Stomach (tissue), 9 donors: ENCODE measurements around the gene CPNE9. TPM values are rescaled to one million over a fixed set of nuclear protein-coding genes. Genes with fewer than 3 reads are reported as not detected.

ENCODE experiments used
- DNase-seq, 2 donors: peaks; one replicate each; pipeline versions ENCODE4 v3.0.0 to v3.0.0-alpha.2; 2013 to 2019
- H3K27ac ChIP-seq, 5 donors: fragments of 200-600 bp in 4 of 5; sonication (generic) in 4 of 5; one replicate each; pipeline ENCODE4 v1.5.1; 2013 to 2019; ENCODE audit warnings: mild to moderate bottlenecking in 1 of 5, moderate library complexity in 1 of 5
- H3K27me3 ChIP-seq, 3 donors: fragments of 200-600 bp; sonication (generic); one replicate each; pipeline ENCODE4 v1.5.1; 2017 to 2019; ENCODE audit warnings: mixed run types in 1 of 3
- H3K36me3 ChIP-seq, 4 donors: fragments of 200-600 bp; sonication (generic); 1 replicate in 3 of 4; 2 replicates in 1 of 4; pipeline ENCODE4 v1.5.1; 2016 to 2019
- H3K4me1 ChIP-seq, 4 donors: fragments of 200-600 bp; sonication (generic); one replicate each; pipeline ENCODE4 v1.5.1; 2016 to 2019
- H3K4me3 ChIP-seq, 4 donors: fragments of 200-600 bp; sonication (generic) in 3 of 4; one replicate each; pipeline ENCODE4 v1.5.1; 2016 to 2019; ENCODE audit warnings: mild to moderate bottlenecking in 1 of 4
- H3K9me3 ChIP-seq, 4 donors: fragments of 200-600 bp; sonication (generic); one replicate each; pipeline ENCODE4 v1.5.1; 2016 to 2019
- EP300 ChIP-seq: sonication (generic); formaldehyde crosslinking; IDR thresholded peaks from one replicate; pipeline ENCODE4 v1.6.1; 2017; ENCODE audit warnings: antibody characterized with exemption
- POLR2A ChIP-seq, 4 donors: fragments of 450-650 bp; IDR thresholded peaks; one replicate each; pipeline ENCODE4 v1.6.1; 2016; ENCODE audit warnings: antibody characterized with exemption in 4 of 4, control low read depth in 2 of 4, mild to moderate bottlenecking in 1 of 4, moderate library complexity in 1 of 4
- POLR2AphosphoS5 ChIP-seq, 3 donors: sonication (generic); formaldehyde crosslinking; IDR thresholded peaks; one replicate each; pipeline ENCODE4 v1.6.1; 2016; ENCODE audit warnings: antibody characterized with exemption in 3 of 3
- WGBS, 5 donors: extraction: QIAGEN DNeasy Blood & Tissue Kit in 3 of 5; methylation state at CpG; one replicate each; pipeline versions ENCODE4 v1.1.5 to v1.1.7; 2013 to 2018; 5-methylcytosine and 5-hydroxymethylcytosine counted together
- intact Hi-C: fragments of 100-400 bp; cut with DNase I; formaldehyde crosslinking; loops from one replicate; pipeline ENCODE4 v1.15.1; 2023; ENCODE audit warnings: low total_unique reads
- polyA plus RNA-seq, 3 donors: library from polyadenylated mRNA; stranded (reverse); fragments of 200-250 nt; gene quantifications; one replicate each; pipeline ENCODE4 v1.2.3, GENCODE V29; 2013
- total RNA-seq, 5 donors: library from RNA; depleted of rRNA; stranded (reverse); fragments of >200 nt; gene quantifications; one replicate each; pipeline versions ENCODE4 v1.1.0 to v1.2.3, GENCODE V29; 2014 to 2016
- TF ChIP-seq, protein P1 (sequence below), 7 experiments: fragments of 450-650 bp in 4 of 7; fragments of 200-600 bp in 3 of 7; sonication (generic) in 3 of 7; IDR thresholded peaks; one replicate each; pipeline ENCODE4 v1.5.1; 2016 to 2019; ENCODE audit warnings: antibody characterized with exemption in 7 of 7, control low read depth in 2 of 7, mild to moderate bottlenecking in 1 of 7
- donor health status: healthy with polysubstance abuse.
- donor health status: Bipolar disorder and iron deficiency.
- donor health status: healthy.

The CPNE9 gene
- total and polyA plus RNA-seq, 8 donors = 0.10 to 0.19 TPM; not detected in 6

GRCh38 chr3:9778143-9779074 lies 74.8 kb downstream of the CPNE9 start:
- TF ChIP-seq EP300 = no peak
- TF ChIP-seq POLR2A (IDR thresholded peaks at IDR 0.05) = no peak
- no peak for TF ChIP-seq POLR2AphosphoS5 (IDR thresholded peaks at IDR 0.05)
- TF ChIP-seq, protein P1, sequence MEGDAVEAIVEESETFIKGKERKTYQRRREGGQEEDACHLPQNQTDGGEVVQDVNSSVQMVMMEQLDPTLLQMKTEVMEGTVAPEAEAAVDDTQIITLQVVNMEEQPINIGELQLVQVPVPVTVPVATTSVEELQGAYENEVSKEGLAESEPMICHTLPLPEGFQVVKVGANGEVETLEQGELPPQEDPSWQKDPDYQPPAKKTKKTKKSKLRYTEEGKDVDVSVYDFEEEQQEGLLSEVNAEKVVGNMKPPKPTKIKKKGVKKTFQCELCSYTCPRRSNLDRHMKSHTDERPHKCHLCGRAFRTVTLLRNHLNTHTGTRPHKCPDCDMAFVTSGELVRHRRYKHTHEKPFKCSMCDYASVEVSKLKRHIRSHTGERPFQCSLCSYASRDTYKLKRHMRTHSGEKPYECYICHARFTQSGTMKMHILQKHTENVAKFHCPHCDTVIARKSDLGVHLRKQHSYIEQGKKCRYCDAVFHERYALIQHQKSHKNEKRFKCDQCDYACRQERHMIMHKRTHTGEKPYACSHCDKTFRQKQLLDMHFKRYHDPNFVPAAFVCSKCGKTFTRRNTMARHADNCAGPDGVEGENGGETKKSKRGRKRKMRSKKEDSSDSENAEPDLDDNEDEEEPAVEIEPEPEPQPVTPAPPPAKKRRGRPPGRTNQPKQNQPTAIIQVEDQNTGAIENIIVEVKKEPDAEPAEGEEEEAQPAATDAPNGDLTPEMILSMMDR (IDR thresholded peaks at IDR 0.05) = no peak
- H3K27ac ChIP-seq = peak overlapping the region in 1 of 5 donors; percentile 62
- H3K9me3 ChIP-seq = no peaks in the 10 kb centered on the region
- 63 to 75% (median 69%) methylated on average over 5 of the region's 5 CpGs for WGBS, 5 donors
- H3K27me3 ChIP-seq = no peaks in the 10 kb centered on the region
- intact Hi-C loops = no loop called here
- no peak overlapping the region for H3K4me3 ChIP-seq
- H3K4me1 ChIP-seq = peaks cover 0 to 34% (median 4%) of the 10 kb centered on the region in 4 donors
- DNase-seq = no peak
- peaks cover 22 to 45% (median 44%) of the 10 kb centered on the region in 4 donors for H3K36me3 ChIP-seq

DNA sequence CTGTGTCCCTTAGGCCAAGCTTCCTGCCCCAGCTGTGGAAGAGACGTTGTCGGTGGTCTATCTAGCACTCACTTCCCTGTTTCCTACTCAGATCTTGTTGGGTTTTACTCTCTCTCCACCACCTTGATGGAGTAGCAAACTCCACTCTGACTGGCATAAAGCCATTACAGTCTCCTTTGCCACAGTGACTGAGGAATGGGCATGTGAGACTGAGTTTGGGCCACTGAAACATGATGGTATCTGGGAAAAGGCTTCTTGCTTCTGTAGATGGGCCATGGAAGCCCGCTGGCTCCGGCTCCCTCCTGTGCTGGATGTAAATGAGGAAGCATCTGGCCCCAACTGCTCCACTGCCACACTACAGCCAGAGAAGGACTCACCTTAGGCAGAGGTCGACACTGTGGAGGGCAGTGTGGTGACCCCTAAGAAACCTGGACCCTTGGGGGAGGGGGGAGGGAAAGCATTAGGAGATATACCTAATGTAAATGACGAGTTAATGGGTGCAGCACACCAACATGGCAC lies 75.5 kb downstream of the CPNE9 start:
- WGBS, 5 donors = 64 to 79% (median 76%) methylated on average over 3 to 6 of the region's 6 CpGs

More for the DNA sequence above, 75.5 kb downstream of the CPNE9 start:
- Histone ChIP-seq H3K36me3 (peaks cover 28 to 52% (median 51%) of the 10 kb centered on the region in 4 donors), H3K27me3 (no peaks in the 10 kb centered on the region), H3K9me3 (no peaks in the 10 kb centered on the region), H3K4me1 (peaks cover 0 to 34% (median 4%) of the 10 kb centered on the region in 4 donors), H3K4me3 (no peak overlapping the region), H3K27ac (peak overlapping the region in 2 of 5 donors; percentile 61 to 62)
- intact Hi-C loops = no loop called here
- DNase-seq = no peak
- no peak for TF ChIP-seq EP300
- no peak for TF ChIP-seq POLR2AphosphoS5 (IDR thresholded peaks at IDR 0.05)
- TF ChIP-seq, protein P1 (IDR thresholded peaks at IDR 0.05) = no peak
- TF ChIP-seq POLR2A (IDR thresholded peaks at IDR 0.05) = no peak

Other genes with a start within 250 kb of the CPNE9 start
- under 1 TPM in 2 of 5 donors, not detected in 3; 0.43 to 0.92 TPM for gene LHFPL4, start 150.0 kb upstream of the CPNE9 start, total RNA-seq
- gene LHFPL4, start 150.0 kb upstream of the CPNE9 start, polyA plus RNA-seq = under 1 TPM in 2 of 3 donors, not detected in 1; 0.06 to 0.08 TPM
- 100 to 1,000 TPM in 1 of 5 donors, 10 to 100 TPM in 3, under 1 TPM in 1; 0.58 to 103 (median 35.2) TPM for gene MTMR14, start 54.3 kb upstream of the CPNE9 start, total RNA-seq
- gene MTMR14, start 54.3 kb upstream of the CPNE9 start, polyA plus RNA-seq = 10 to 100 TPM; 18.6 to 30.7 (median 22.9) TPM
- gene BRPF1, start 27.9 kb downstream of the CPNE9 start, total RNA-seq = 10 to 100 TPM in 4 of 5 donors, 1 to 10 TPM in 1; 7.5 to 53.6 (median 15.1) TPM
- 1 to 10 TPM; 4.1 to 5.6 (median 4.6) TPM for gene BRPF1, start 27.9 kb downstream of the CPNE9 start, polyA plus RNA-seq
- 10 to 100 TPM in 4 of 5 donors, 1 to 10 TPM in 1; 7.6 to 54.5 (median 22.0) TPM for gene OGG1, start 46.1 kb downstream of the CPNE9 start, total RNA-seq
- 10 to 100 TPM; 12.4 to 20.0 (median 15.1) TPM for gene OGG1, start 46.1 kb downstream of the CPNE9 start, polyA plus RNA-seq
- gene CAMK1, start 66.1 kb downstream of the CPNE9 start, total RNA-seq = 10 to 100 TPM; 14.3 to 61.1 (median 27.4) TPM
- gene CAMK1, start 66.1 kb downstream of the CPNE9 start, polyA plus RNA-seq = 10 to 100 TPM; 22.9 to 37.2 (median 23.2) TPM
- 10 to 100 TPM; 29.2 to 62.6 (median 31.2) TPM for gene TADA3, start 88.6 kb downstream of the CPNE9 start, total RNA-seq
- 10 to 100 TPM; 36.4 to 62.0 (median 61.0) TPM for gene TADA3, start 88.6 kb downstream of the CPNE9 start, polyA plus RNA-seq
- 100 to 1,000 TPM in 3 of 5 donors, 10 to 100 TPM in 2; 45.5 to 173 (median 129) TPM for gene ARPC4, start 89.2 kb downstream of the CPNE9 start, total RNA-seq
- 100 to 1,000 TPM in 2 of 3 donors, 10 to 100 TPM in 1; 69.4 to 180 (median 117) TPM for gene ARPC4, start 89.2 kb downstream of the CPNE9 start, polyA plus RNA-seq
- 100 to 1,000 TPM in 4 of 5 donors, 10 to 100 TPM in 1; 50.3 to 593 (median 210) TPM for gene TTLL3, start 106.4 kb downstream of the CPNE9 start, total RNA-seq
- gene TTLL3, start 106.4 kb downstream of the CPNE9 start, polyA plus RNA-seq = 10 to 100 TPM in 1 of 3 donors, 1 to 10 TPM in 2; 6.7 to 34.0 (median 7.8) TPM
- 10 to 100 TPM in 4 of 5 donors, 1 to 10 TPM in 1; 6.4 to 62.9 (median 19.3) TPM for gene RPUSD3, start 140.2 kb downstream of the CPNE9 start, total RNA-seq
- 10 to 100 TPM; 28.0 to 30.9 (median 30.5) TPM for gene RPUSD3, start 140.2 kb downstream of the CPNE9 start, polyA plus RNA-seq
- gene CIDEC, start 176.4 kb downstream of the CPNE9 start, total RNA-seq = 1 to 10 TPM in 3 of 5 donors, not detected in 2; 1.5 to 3.3 (median 2.3) TPM
- gene CIDEC, start 176.4 kb downstream of the CPNE9 start, polyA plus RNA-seq = 10 to 100 TPM in 1 of 3 donors, 1 to 10 TPM in 1, under 1 TPM in 1; 0.63 to 21.4 (median 1.7) TPM
- gene JAGN1, start 186.8 kb downstream of the CPNE9 start, total RNA-seq = 10 to 100 TPM in 3 of 5 donors, 1 to 10 TPM in 1, not detected in 1; 9.4 to 28.4 (median 20.7) TPM
- 10 to 100 TPM; 26.5 to 56.6 (median 37.7) TPM for gene JAGN1, start 186.8 kb downstream of the CPNE9 start, polyA plus RNA-seq
- 100 to 1,000 TPM in 2 of 5 donors, 10 to 100 TPM in 3; 11.4 to 301 (median 60.1) TPM for gene IL17RE, start 199.0 kb downstream of the CPNE9 start, total RNA-seq
- gene IL17RE, start 199.0 kb downstream of the CPNE9 start, polyA plus RNA-seq = 10 to 100 TPM; 10.3 to 22.0 (median 13.0) TPM
- 100 to 1,000 TPM in 3 of 5 donors, 10 to 100 TPM in 2; 20.1 to 284 (median 111) TPM for gene IL17RC, start 213.3 kb downstream of the CPNE9 start, total RNA-seq
- gene IL17RC, start 213.3 kb downstream of the CPNE9 start, polyA plus RNA-seq = 10 to 100 TPM; 24.2 to 40.6 (median 25.5) TPM
- 10 to 100 TPM in 4 of 5 donors, 1 to 10 TPM in 1; 6.2 to 71.5 (median 23.9) TPM for gene CRELD1, start 230.0 kb downstream of the CPNE9 start, total RNA-seq
- gene CRELD1, start 230.0 kb downstream of the CPNE9 start, polyA plus RNA-seq = 10 to 100 TPM in 2 of 3 donors, 1 to 10 TPM in 1; 7.5 to 52.3 (median 21.6) TPM
- 10 to 100 TPM in 1 of 5 donors, 1 to 10 TPM in 2, under 1 TPM in 2; 0.58 to 31.6 (median 5.4) TPM for gene PRRT3, start 248.6 kb downstream of the CPNE9 start, total RNA-seq
- gene PRRT3, start 248.6 kb downstream of the CPNE9 start, polyA plus RNA-seq = under 1 TPM; 0.44 to 0.92 (median 0.80) TPM